Left lobe of liver (tissue), 2 donors: Measurements from ENCODE around the gene QTRT2. TPM values are rescaled to one million over a fixed set of nuclear protein-coding genes. Genes with fewer than 3 reads are reported as not detected.
A peak's percentile ranks its signal among the peaks of the same experiment; 100 is the strongest.

Experiments
- ATAC-seq: fragments of 200-7000 bp; cut with Tn5 transposase; one replicate; pipeline ENCODE4 v1.9.1; 2020; ENCODE audit warnings: mild to moderate bottlenecking, moderate library complexity
- DNase-seq: peaks from one replicate; pipeline ENCODE4 v3.0.0-alpha.2; 2020; ENCODE audit warnings: low spot score
- total RNA-seq: library from RNA; stranded (reverse); gene quantifications from one replicate; pipeline ENCODE4 v1.2.1, GENCODE V29; 2021
- donor health status: DM: no; HTN: no; CAD: no; lungs with moderate emphysema.
- donor health status: DM: no; HTN: yes; CAD: no.

The QTRT2 gene
- total RNA-seq, 1 donor from 2014 or later = 6.6 TPM

DNA sequence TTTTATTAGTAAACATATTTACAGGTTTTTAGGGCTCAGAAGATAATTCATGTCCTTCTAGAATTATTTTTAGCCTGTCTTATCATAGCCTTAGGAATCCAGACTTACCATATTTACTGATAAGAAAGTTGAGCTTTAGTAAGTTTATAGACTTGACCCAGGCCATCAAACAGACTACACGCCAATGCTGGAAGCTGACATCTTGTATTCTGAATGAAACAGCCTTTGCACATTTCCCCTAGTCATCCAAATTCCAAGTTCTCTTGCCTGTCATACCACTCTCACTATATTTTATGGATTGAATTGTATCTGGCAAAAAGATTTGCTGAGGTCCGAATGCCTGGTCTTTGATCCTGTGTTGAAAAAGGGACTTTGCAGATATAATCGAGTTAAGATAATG, 63.7 kb downstream of the QTRT2 start:
- ATAC-seq (no peak), DNase-seq (no peak)

DNA sequence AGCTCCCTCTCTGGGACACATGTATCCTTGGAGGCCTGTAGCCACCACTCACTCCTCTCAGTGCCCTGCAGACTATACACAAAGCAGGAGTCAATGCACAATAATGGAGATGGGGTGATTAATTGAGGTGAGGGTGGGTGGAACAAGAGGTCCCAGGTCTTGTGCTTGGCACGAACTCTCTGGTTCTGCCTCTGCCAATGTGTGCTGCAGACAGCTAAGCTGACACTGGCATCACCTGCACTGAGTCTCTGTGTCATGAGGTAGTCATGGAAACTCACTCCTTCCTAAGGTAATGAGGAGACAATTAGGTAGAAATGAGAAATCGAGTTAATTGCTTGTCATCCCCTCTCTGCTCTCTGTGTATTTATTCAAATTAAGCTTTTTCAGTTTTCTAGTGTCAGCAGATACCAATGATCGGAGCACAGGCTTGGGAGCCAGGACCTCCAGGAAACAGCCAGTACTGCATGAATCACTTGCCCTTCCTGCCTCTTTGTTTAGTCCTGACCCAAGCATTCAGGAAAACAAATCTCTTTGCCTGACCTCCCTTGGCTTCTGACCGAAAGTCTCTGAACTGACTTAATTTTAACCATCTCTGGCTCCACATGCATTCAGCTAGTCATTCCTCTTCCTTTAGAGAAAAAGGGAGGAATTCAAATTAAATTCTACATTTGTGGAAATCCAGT, 65.6 kb downstream of the QTRT2 start:
- peak; percentile 77 for ATAC-seq
- DNase-seq = no peak

- DNase-seq = no peak
- ATAC-seq = no peak
Measured at GRCh38 chr3:114126461-114126860, 69.9 kb downstream of the QTRT2 start.

DNA sequence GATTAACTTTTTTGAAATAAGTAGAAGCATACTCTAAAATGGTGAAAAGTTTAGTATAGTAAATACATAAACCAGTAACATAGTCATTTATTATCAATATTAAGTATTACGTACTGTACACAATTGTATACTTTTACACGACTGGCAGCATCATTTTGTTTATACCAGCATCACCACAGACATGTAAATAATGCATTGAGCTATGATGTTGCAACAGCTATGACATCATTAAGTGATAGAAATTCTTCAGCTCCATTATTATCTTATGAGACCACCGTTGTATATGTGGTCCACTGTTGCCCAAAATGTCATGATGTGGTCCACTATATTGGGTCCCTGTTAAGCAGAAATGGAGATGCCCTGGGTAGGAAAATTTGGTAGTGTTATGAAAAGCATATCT, 71.0 kb downstream of the QTRT2 start:
- ATAC-seq (no peak), DNase-seq (no peak)

DNA sequence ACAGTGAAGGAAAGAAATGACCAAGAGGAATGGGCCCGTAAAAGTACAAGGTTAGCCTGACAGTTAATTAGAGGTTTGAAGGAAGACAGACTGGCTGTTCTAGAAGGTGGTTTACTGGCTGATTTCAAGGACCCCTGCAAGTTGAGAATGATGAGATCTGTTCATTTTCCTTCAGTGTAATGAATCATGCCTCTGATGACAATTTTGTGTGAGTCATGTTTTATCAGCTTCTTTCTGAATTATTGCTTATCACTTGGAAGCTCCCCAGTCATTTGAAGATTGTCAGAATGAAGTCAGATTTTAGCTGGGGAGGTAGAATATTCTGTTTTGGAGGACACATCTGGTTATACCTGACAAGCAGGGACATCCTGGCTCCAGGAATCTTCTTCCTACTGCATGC, 71.7 kb downstream of the QTRT2 start:
- DNase-seq (no peak), ATAC-seq (no peak)

DNA sequence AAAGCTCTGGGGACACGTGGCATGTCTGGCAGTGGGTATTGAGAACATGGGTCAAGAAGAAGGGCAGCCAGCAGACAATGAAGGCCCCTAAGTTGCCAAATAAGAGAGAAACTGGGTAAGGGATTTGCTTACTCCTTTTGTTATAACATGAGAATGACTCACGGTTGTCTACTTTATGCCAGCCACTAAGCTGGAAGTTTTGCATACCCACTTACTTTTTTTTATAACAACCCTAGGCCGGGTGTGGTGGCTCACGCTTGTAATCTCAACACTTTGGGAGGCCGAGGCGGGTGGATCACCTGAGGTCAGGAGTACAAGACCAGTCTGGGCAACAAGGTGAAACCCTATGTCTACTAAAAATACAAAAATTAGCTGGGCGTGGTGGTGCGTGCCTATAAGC, 72.3 kb downstream of the QTRT2 start:
- DNase-seq (no peak), ATAC-seq (no peak)

DNA sequence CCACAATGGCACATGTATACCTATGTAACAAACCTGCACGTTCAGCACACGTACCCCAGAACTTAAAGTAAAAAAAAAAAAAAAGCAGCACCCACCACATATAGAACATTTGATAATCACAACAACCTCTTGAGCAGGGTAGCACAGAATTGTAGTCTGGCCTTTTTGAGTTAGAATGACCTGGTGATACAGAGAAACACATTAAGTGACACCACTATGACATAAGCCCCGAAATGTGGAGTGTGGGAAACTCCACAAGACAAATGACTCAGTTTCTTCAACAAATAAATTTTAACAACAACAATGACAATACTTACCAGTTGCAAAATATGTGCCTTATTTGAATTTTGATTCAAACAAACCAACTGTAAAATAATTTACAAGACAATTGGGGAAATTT, 76.0 kb downstream of the QTRT2 start:
- DNase-seq (no peak), ATAC-seq (no peak)

DNA sequence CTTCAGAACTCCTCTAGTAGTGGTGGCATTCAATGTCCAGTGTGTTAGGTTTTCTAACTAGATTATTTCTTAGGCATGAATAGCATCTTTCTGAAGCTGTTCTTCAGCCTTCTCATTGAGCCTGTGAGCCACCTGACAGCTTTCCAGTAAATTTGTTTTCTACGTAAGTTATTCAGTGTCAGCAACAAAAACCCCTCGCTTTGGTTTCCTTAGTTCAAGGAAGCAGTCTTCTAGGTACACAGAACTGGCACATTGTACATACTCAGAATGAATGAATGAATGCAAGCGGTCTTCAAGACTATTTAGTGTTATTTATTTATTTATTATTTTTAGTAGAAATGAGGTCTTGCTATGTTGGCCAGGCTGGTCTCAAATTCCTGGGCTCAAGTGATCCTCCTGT, 77.4 kb downstream of the QTRT2 start:
- no peak for ATAC-seq

More for the DNA sequence above, 77.4 kb downstream of the QTRT2 start:
- DNase-seq = no peak

Other genes starting within 250 kb of the QTRT2 start
- gene GRAMD1C, start 217.9 kb upstream of the QTRT2 start, total RNA-seq = 16.5 TPM
- gene ZDHHC23, start 108.7 kb upstream of the QTRT2 start, total RNA-seq = 11.7 TPM
- gene CCDC191, start 211 bp upstream of the QTRT2 start, total RNA-seq = 0.98 TPM
- gene DRD3, start 122.3 kb downstream of the QTRT2 start, total RNA-seq = not detected
- not detected for gene ZNF80, start 180.8 kb downstream of the QTRT2 start, total RNA-seq
- 0.10 TPM for gene TIGIT, start 237.3 kb downstream of the QTRT2 start, total RNA-seq